Measurements from ENCODE around the gene LPGAT1. TPM values are rescaled to one million over a fixed set of nuclear protein-coding genes. Genes with fewer than 3 reads are reported as not detected.
A peak's percentile ranks its signal among the peaks of the same experiment; 100 is the strongest.

LPGAT1 gene
- total and polyA plus RNA-seq, 2 of the 13 experiments (the other 11 are each of a cell fraction or from before 2014, with no cell fraction given): 12.1 to 48.3 TPM

- TF ChIP-seq POGK (CRISPR knock-in tag; conservative IDR thresholded peaks at IDR 0.05) (peak; percentile 67), DBP (CRISPR knock-in tag; IDR thresholded peaks at IDR 0.05; ENCODE audit: not compliant biosample characterization) (no peak), AGO1 (IDR thresholded peaks at IDR 0.05; ENCODE audit: low read depth, low read length, poor library complexity, severe bottlenecking) (no peak), ZNF761 (CRISPR knock-in tag; conservative IDR thresholded peaks at IDR 0.05) (peak; percentile 53), NR0B2 (CRISPR knock-in tag; IDR thresholded peaks at IDR 0.05) (no peak), ZNF780A (CRISPR knock-in tag; IDR thresholded peaks at IDR 0.05) (no peak), TBX2 (CRISPR knock-in tag; IDR thresholded peaks at IDR 0.05; ENCODE audit: borderline replicate concordance) (0 out of 2 replicates have a peak, but pooled peaks have one; percentile 16), TGIF2 (CRISPR knock-in tag; IDR thresholded peaks at IDR 0.05) (no peak), ZNF274 (CRISPR knock-in tag; IDR thresholded peaks at IDR 0.05) (peak; percentile 23; the same call in 1 of the 2 replicates), ZSCAN25 (CRISPR knock-in tag; IDR thresholded peaks at IDR 0.05) (peak; percentile 99), KMT2B (CRISPR knock-in tag; IDR thresholded peaks at IDR 0.05) (no peak), HNRNPL (IDR thresholded peaks at IDR 0.05; ENCODE audit: low read depth, low read length) (no peak), MBD4 (IDR thresholded peaks at IDR 0.05; ENCODE audit: borderline replicate concordance, low read length) (no peak), GLI4 (CRISPR knock-in tag; IDR thresholded peaks at IDR 0.05; ENCODE audit: borderline replicate concordance) (no peak), ZNF556 (CRISPR knock-in tag; IDR thresholded peaks at IDR 0.05; ENCODE audit: borderline replicate concordance) (0 out of 2 replicates have a peak, but pooled peaks have one; percentile 46), ZNF709 (CRISPR knock-in tag; IDR thresholded peaks at IDR 0.05) (no peak), CENPBD1 (CRISPR knock-in tag; IDR thresholded peaks at IDR 0.05; ENCODE audit: borderline replicate concordance, low read depth) (no peak), KAT2B (IDR thresholded peaks at IDR 0.05; ENCODE audit: borderline replicate concordance, low read depth, low read length) (no peak), WIZ (CRISPR knock-in tag; IDR thresholded peaks at IDR 0.05) (no peak), SAP130 (CRISPR knock-in tag; IDR thresholded peaks at IDR 0.05; ENCODE audit: low read depth) (no peak; the same call in 1 of the 2 replicates), KLF13 (CRISPR knock-in tag; IDR thresholded peaks at IDR 0.05) (no peak)
- TF ChIP-seq, protein P1, sequence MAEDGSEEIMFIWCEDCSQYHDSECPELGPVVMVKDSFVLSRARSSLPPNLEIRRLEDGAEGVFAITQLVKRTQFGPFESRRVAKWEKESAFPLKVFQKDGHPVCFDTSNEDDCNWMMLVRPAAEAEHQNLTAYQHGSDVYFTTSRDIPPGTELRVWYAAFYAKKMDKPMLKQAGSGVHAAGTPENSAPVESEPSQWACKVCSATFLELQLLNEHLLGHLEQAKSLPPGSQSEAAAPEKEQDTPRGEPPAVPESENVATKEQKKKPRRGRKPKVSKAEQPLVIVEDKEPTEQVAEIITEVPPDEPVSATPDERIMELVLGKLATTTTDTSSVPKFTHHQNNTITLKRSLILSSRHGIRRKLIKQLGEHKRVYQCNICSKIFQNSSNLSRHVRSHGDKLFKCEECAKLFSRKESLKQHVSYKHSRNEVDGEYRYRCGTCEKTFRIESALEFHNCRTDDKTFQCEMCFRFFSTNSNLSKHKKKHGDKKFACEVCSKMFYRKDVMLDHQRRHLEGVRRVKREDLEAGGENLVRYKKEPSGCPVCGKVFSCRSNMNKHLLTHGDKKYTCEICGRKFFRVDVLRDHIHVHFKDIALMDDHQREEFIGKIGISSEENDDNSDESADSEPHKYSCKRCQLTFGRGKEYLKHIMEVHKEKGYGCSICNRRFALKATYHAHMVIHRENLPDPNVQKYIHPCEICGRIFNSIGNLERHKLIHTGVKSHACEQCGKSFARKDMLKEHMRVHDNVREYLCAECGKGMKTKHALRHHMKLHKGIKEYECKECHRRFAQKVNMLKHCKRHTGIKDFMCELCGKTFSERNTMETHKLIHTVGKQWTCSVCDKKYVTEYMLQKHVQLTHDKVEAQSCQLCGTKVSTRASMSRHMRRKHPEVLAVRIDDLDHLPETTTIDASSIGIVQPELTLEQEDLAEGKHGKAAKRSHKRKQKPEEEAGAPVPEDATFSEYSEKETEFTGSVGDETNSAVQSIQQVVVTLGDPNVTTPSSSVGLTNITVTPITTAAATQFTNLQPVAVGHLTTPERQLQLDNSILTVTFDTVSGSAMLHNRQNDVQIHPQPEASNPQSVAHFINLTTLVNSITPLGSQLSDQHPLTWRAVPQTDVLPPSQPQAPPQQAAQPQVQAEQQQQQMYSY (CRISPR knock-in tag; IDR thresholded peaks at IDR 0.05): no peak
Measured at GRCh38 chr1:211830328-211831142, at the start of gene LPGAT1 (continued).

All from HepG2 (cell line).